ENCODE results near the gene ZYX. TPM values are rescaled to one million over a fixed set of nuclear protein-coding genes. Genes with fewer than 3 reads are reported as not detected.
"Not testable (repeated sequence)": the region's sequence is repeated elsewhere in the genome, so short reads cannot be mapped to it uniquely, and the experiment has no call there.

The ZYX gene
- total RNA-seq, 1 donor from 2014 or later = 9.2 TPM

DNA sequence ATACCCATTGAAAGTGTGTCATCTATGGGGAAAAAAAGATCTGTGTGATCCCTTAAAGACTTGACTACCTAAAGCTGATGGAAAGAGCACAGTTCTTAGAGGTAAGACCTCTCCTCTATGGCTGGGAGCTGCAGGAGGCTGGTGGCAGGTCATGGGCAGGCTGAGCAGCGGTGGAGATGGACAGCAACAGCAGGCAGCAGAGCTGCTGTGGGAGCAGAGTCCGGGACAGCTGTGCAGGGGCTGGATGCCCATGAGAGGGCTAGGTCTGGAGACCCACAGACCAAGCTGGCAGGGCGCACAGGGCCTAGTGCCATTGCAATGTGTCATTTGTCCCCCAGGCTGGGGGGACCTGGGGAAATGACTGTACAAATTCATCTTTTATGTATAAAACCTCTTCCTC, 40.9 kb downstream of the ZYX start:
- no peaks in the 10 kb centered on the region for H3K27me3 ChIP-seq (ENCODE audit: control insufficient read depth, insufficient read depth, low read length)
- no peaks in the 10 kb centered on the region for H3K36me3 ChIP-seq (ENCODE audit: control insufficient read depth, insufficient read depth, low read length)
- TF ChIP-seq, protein P1, sequence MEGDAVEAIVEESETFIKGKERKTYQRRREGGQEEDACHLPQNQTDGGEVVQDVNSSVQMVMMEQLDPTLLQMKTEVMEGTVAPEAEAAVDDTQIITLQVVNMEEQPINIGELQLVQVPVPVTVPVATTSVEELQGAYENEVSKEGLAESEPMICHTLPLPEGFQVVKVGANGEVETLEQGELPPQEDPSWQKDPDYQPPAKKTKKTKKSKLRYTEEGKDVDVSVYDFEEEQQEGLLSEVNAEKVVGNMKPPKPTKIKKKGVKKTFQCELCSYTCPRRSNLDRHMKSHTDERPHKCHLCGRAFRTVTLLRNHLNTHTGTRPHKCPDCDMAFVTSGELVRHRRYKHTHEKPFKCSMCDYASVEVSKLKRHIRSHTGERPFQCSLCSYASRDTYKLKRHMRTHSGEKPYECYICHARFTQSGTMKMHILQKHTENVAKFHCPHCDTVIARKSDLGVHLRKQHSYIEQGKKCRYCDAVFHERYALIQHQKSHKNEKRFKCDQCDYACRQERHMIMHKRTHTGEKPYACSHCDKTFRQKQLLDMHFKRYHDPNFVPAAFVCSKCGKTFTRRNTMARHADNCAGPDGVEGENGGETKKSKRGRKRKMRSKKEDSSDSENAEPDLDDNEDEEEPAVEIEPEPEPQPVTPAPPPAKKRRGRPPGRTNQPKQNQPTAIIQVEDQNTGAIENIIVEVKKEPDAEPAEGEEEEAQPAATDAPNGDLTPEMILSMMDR (IDR thresholded peaks at IDR 0.05; ENCODE audit: insufficient read depth, low read length, severe bottlenecking) = no peak
- DNase-seq (ENCODE audit: low read depth) (no peak), FAIRE-seq (no peak)
- no peak overlapping the region for H3K4me3 ChIP-seq (ENCODE audit: low read depth, low read length)

GRCh38 chr7:143424476-143424875, 43.3 kb downstream of the ZYX start:
- not testable (repeated sequence) for H3K27me3 ChIP-seq (ENCODE audit: control insufficient read depth, insufficient read depth, low read length); FAIRE-seq; DNase-seq (ENCODE audit: low read depth); H3K36me3 ChIP-seq (ENCODE audit: control insufficient read depth, insufficient read depth, low read length); H3K4me3 ChIP-seq (ENCODE audit: low read depth, low read length)

- Histone ChIP-seq H3K36me3 (ENCODE audit: control insufficient read depth, insufficient read depth, low read length) (no peaks in the 10 kb centered on the region), H3K4me3 (ENCODE audit: low read depth, low read length) (no peak overlapping the region), H3K27me3 (ENCODE audit: control insufficient read depth, insufficient read depth, low read length) (no peaks in the 10 kb centered on the region)
- FAIRE-seq (no peak), DNase-seq (ENCODE audit: low read depth) (no peak)
- TF ChIP-seq, protein P1 (IDR thresholded peaks at IDR 0.05; ENCODE audit: insufficient read depth, low read length, severe bottlenecking) = no peak
Measured at GRCh38 chr7:143426479-143427142, 45.5 kb downstream of the ZYX start.

DNA sequence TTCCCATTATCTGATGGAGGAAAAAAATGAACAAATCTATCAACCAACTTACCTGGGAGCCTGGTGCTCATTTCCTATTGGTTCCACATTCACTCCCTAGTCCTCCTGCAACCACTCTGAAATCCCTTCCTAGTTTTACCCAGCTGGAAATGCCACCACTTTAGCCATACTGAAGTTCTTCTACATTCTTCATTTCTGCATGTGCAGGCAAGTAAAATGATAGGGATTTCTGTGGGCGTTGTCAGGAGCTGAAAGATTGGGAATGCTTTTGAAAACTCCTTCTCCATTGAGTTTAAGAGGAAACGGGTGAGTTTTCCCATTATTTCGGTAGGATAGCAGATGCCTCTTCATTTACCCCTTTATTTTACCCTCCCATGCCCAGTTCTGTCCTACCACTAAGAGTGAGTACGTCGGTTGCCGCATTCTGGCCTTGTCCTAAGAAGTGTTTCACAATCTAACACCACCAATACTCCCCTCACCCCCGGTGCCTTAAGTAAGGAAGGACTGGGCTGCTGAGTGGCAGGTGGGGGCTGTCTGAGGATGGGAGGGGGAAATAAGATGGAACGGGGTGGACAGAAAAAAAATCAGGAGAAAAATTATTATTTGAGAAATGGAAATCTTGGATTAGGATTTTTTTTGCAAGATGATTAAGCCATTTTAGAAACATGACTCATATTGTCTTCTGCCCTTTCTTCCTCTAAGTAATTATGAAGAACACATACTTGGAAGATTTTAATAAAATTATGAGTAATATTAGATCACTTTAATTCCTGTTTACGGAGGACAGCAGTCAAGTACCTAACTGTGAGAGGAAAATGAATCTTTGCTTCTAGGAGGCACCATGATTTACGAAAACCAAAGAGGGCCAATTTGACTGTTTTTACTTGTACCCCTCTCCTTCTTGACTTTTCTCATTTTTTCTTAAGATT, 48.9 kb downstream of the ZYX start:
- DNase-seq (ENCODE audit: low read depth) (peak; percentile 84), FAIRE-seq (no peak)
- Histone ChIP-seq H3K36me3 (ENCODE audit: control insufficient read depth, insufficient read depth, low read length) (no peaks in the 10 kb centered on the region), H3K4me3 (ENCODE audit: low read depth, low read length) (no peak overlapping the region), H3K27me3 (ENCODE audit: control insufficient read depth, insufficient read depth, low read length) (no peaks in the 10 kb centered on the region)
- TF ChIP-seq, protein P1 (IDR thresholded peaks at IDR 0.05; ENCODE audit: insufficient read depth, low read length, severe bottlenecking) = no peak

GRCh38 chr7:143431109-143431508, 50.0 kb downstream of the ZYX start:
- no peaks in the 10 kb centered on the region for H3K27me3 ChIP-seq (ENCODE audit: control insufficient read depth, insufficient read depth, low read length)
- no peak for DNase-seq (ENCODE audit: low read depth)
- no peak overlapping the region for H3K4me3 ChIP-seq (ENCODE audit: low read depth, low read length)
- H3K36me3 ChIP-seq (ENCODE audit: control insufficient read depth, insufficient read depth, low read length) = no peaks in the 10 kb centered on the region
- no peak for FAIRE-seq
- TF ChIP-seq, protein P1 (IDR thresholded peaks at IDR 0.05; ENCODE audit: insufficient read depth, low read length, severe bottlenecking) = no peak

DNA sequence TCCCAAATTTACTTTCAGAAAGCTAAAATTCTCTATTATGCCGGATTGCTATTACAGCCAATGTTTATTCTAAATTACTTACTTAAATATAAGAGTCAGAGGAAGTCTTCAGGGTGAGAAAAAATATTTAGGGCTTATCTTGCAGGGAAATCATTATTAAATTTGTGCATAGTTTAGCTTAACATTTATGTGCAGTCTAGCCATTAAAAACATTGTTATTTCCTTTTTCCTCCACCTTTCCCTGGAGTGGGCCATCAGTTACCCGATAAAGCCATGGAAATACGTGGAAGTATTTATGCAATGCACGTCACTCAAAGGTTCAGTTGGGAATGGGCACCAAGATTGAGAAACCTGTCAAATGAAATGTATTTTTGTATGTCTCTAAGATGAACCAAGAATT, 52.6 kb downstream of the ZYX start:
- Histone ChIP-seq H3K27me3 (ENCODE audit: control insufficient read depth, insufficient read depth, low read length) (no peaks in the 10 kb centered on the region), H3K4me3 (ENCODE audit: low read depth, low read length) (no peak overlapping the region), H3K36me3 (ENCODE audit: control insufficient read depth, insufficient read depth, low read length) (no peaks in the 10 kb centered on the region)
- FAIRE-seq = no peak
- no peak for DNase-seq (ENCODE audit: low read depth)
- TF ChIP-seq, protein P1 (IDR thresholded peaks at IDR 0.05; ENCODE audit: insufficient read depth, low read length, severe bottlenecking) = no peak
